ENCODE results near the gene ZBTB16. TPM values are rescaled to one million over a fixed set of nuclear protein-coding genes. Genes with fewer than 3 reads are reported as not detected.
A peak's percentile ranks its signal among the peaks of the same experiment; 100 is the strongest.

The ZBTB16 gene
- total RNA-seq, 4 donors from 2014 or later = 25.5 to 302 (median 151) TPM

DNA sequence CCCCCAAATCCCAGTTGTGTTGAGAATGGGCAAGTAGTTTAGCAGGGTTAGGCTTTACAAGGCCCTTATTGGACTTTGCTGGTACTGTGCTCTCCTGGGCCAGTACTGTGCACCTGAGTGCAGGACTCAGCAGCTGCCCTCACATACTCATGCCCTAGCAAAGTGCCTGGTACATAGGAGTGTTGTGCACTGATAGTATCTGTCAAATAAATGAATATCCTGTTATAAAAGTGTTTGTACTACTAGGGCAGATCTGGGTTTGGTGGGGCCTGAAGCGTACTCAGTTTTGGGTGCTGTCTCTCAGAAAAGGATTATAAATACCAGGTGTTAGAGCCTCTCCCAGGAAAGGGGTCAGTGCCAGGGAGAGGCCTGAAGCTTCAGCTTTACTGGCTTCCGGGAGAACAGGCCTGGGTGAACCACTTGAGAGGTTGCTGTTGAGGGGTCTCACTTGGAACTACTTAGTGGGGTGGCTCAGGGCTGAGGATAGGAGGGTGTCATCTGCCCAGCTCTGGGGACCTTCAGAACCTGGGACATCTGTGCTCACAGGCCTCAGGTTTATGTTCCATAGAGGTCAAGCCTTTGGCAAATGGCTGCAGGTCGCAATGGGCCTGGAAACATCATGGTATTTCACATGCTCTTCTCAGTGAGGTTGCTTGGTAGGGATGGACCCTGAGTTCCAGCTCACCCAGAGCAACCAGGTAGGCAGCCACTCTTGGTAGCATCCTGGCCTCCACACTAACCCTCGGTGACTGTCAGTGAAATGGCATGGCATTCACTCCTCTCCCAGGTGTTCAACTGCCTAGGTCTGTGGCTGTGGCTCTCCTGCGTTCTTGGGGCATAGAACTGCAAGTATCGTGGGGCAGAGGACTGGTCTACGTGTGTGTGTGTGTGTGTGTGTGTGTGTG lies 106.1 kb downstream of the ZBTB16 start:
- peaks cover 63 to 69% of the 10 kb centered on the region in 2 donors for H3K4me1 ChIP-seq
- H3K4me3 ChIP-seq = no peak overlapping the region

DNA sequence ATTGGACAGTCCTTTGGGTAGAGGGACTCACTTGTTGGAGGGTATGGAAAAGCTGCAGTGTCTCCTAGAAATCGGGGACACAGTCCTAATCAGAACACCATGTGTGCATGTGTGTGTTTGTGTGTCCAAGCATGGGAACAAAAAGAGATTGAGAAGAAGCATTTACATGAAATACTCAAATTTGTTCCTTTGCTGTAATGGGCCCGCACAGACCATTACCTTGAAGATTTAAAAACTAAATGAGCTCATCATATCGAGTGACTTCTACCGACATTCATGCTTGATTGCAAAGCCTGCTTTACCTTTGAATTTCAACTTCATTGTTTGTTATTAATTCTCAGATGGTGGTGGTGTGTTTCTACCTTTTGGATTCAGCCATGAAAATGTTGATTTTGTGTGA lies 106.9 kb downstream of the ZBTB16 start:
- no peak for DNase-seq
- Histone ChIP-seq H3K9me3 (no peaks in the 10 kb centered on the region), H3K27me3 (no peaks in the 10 kb centered on the region), H3K4me1 (peaks cover 69 to 70% of the 10 kb centered on the region in 2 donors), H3K4me3 (no peak overlapping the region), H3K27ac (peak overlapping the region; percentile 98 to 100), H3K36me3 (no peaks in the 10 kb centered on the region)
- intact Hi-C loops (cut with DNase I; ENCODE audit: low total_unique reads) = loop anchor here (10.0 kb wide), 1 partner anchor 88 kb away; no protein-coding TSS in a partner anchor
- TF ChIP-seq POLR2A (IDR thresholded peaks at IDR 0.05) = no peak
- TF ChIP-seq, protein P1, sequence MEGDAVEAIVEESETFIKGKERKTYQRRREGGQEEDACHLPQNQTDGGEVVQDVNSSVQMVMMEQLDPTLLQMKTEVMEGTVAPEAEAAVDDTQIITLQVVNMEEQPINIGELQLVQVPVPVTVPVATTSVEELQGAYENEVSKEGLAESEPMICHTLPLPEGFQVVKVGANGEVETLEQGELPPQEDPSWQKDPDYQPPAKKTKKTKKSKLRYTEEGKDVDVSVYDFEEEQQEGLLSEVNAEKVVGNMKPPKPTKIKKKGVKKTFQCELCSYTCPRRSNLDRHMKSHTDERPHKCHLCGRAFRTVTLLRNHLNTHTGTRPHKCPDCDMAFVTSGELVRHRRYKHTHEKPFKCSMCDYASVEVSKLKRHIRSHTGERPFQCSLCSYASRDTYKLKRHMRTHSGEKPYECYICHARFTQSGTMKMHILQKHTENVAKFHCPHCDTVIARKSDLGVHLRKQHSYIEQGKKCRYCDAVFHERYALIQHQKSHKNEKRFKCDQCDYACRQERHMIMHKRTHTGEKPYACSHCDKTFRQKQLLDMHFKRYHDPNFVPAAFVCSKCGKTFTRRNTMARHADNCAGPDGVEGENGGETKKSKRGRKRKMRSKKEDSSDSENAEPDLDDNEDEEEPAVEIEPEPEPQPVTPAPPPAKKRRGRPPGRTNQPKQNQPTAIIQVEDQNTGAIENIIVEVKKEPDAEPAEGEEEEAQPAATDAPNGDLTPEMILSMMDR (IDR thresholded peaks at IDR 0.05) = no peak

More for the DNA sequence above, 106.1 kb downstream of the ZBTB16 start:
- Histone ChIP-seq H3K27ac (peak overlapping the region; percentile 98 to 100), H3K36me3 (no peaks in the 10 kb centered on the region), H3K27me3 (no peaks in the 10 kb centered on the region), H3K9me3 (no peaks in the 10 kb centered on the region)
- TF ChIP-seq, protein P1 (IDR thresholded peaks at IDR 0.05) = no peak
- no peak for TF ChIP-seq POLR2A (IDR thresholded peaks at IDR 0.05)
- DNase-seq = no peak
- intact Hi-C loops (cut with DNase I; ENCODE audit: low total_unique reads) = loop anchor here (10.0 kb wide), 1 partner anchor 89 kb away; no protein-coding TSS in a partner anchor

DNA sequence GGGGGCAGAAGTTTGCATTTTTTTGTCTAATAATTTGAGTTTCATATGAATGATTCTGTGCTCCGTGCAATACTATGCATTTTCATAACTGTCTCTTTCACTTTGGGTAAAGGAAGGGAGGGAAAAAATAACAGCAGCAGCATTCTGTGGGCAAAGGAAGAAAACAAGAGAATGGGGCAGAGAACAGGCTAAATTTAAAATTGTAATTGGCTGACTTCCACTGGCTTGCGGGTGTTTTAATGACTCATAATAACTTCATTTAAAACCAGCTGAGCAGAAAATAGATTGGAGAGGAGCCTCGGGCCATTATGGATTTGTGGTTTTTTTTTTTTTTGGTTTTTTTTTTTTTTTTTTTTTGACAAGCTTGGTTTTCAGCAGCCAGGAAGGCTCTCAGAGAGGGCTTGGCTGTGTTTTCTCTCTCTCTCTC lies 107.4 kb downstream of the ZBTB16 start:
- H3K4me3 ChIP-seq = no peak overlapping the region
- intact Hi-C loops (cut with DNase I; ENCODE audit: low total_unique reads) = loop anchor here (10.0 kb wide), 1 partner anchor 88 kb away; no protein-coding TSS in a partner anchor
- no peaks in the 10 kb centered on the region for H3K9me3 ChIP-seq
- peak overlapping the region; percentile 98 to 100 for H3K27ac ChIP-seq
- no peaks in the 10 kb centered on the region for H3K36me3 ChIP-seq
- H3K27me3 ChIP-seq = no peaks in the 10 kb centered on the region
- TF ChIP-seq, protein P1 (IDR thresholded peaks at IDR 0.05) = no peak
- TF ChIP-seq POLR2A (IDR thresholded peaks at IDR 0.05) = peak in 1 of 2 donors; percentile 39
- peak in 1 of 2 donors; percentile 85 for DNase-seq
- H3K4me1 ChIP-seq = peaks cover 67 to 70% of the 10 kb centered on the region in 2 donors

DNA sequence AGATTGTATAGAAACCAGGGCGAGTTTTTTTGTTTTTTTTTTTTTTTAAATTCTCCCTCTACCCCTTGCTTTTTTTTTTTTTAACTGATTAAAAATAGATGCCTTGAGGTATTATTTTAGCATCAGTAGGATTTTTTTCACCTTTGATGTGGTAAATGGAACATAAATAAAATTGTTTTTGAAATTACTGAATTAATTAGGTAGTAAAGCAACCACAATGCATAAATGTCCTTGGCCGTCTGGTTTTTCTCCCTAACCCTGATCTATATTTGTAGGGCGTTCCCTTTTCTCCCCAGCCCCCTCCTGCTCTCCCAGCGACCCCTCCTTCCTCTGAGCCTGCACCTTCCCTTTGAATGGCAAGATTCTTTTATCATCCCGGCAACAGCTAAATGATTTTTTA lies 107.8 kb downstream of the ZBTB16 start:
- no peaks in the 10 kb centered on the region for H3K9me3 ChIP-seq
- H3K36me3 ChIP-seq = no peaks in the 10 kb centered on the region
- no peak overlapping the region for H3K4me3 ChIP-seq
- peaks cover 71 to 74% of the 10 kb centered on the region in 2 donors for H3K4me1 ChIP-seq
- H3K27me3 ChIP-seq = no peaks in the 10 kb centered on the region
- intact Hi-C loops (cut with DNase I; ENCODE audit: low total_unique reads) = loop anchor here (10.0 kb wide), 1 partner anchor 87 kb away; no protein-coding TSS in a partner anchor
- no peak for TF ChIP-seq POLR2A (IDR thresholded peaks at IDR 0.05)
- TF ChIP-seq, protein P1 (IDR thresholded peaks at IDR 0.05) = no peak
- H3K27ac ChIP-seq = peak overlapping the region; percentile 98 to 100
- DNase-seq = no peak

Measured in uterus (tissue), 4 donors.